Measurements from ENCODE around the gene ZNF580. TPM values are rescaled to one million over a fixed set of nuclear protein-coding genes. Genes with fewer than 3 reads are reported as not detected.

The ZNF580 gene
- total and polyA plus RNA-seq, 2 of the 8 experiments (the other 6 are each of a cell fraction or from before 2014, with no cell fraction given): 12.0 to 24.6 TPM

DNA sequence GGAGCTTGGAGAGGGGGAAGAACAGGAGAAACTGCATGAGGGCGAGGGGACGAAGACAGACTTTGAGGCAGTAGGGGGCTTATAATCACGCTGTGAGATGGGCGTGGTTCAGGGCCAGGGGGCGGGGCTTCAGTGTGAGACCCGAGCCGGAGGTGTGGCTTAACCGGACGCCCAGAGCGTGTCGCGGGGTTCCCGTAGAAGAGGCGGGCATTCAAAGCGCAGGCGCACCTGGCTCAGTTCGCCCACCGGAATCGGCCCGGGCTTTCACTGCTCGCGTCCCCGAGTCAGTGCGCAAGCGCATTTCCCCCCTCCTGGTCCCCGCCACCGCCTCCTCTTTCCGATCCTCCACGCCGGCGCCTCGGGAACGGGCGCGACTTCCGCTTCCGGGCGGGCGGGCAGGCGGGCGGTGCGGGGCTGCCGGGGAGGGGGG, 35.6 kb upstream of the ZNF580 start (continued):
- TF ChIP-seq CBX8 (IDR thresholded peaks at IDR 0.05; ENCODE audit: borderline replicate concordance, low read depth, low read length) (no peak), NRF1 (IDR thresholded peaks at IDR 0.05; ENCODE audit: low read depth, low read length) (peak; percentile 75)
- TF ChIP-seq, protein P1, sequence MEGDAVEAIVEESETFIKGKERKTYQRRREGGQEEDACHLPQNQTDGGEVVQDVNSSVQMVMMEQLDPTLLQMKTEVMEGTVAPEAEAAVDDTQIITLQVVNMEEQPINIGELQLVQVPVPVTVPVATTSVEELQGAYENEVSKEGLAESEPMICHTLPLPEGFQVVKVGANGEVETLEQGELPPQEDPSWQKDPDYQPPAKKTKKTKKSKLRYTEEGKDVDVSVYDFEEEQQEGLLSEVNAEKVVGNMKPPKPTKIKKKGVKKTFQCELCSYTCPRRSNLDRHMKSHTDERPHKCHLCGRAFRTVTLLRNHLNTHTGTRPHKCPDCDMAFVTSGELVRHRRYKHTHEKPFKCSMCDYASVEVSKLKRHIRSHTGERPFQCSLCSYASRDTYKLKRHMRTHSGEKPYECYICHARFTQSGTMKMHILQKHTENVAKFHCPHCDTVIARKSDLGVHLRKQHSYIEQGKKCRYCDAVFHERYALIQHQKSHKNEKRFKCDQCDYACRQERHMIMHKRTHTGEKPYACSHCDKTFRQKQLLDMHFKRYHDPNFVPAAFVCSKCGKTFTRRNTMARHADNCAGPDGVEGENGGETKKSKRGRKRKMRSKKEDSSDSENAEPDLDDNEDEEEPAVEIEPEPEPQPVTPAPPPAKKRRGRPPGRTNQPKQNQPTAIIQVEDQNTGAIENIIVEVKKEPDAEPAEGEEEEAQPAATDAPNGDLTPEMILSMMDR (IDR thresholded peaks at IDR 0.05; ENCODE audit: control extremely low read depth in 1 of 3, insufficient read depth in 1 of 3, low read depth in 1 of 3, low read length in 3 of 3): no peak

All from H1 (cell line).